Measurements from ENCODE around the gene CACNA1C. TPM values are rescaled to one million over a fixed set of nuclear protein-coding genes. Genes with fewer than 3 reads are reported as not detected.
"Not testable (repeated sequence)": the region's sequence is repeated elsewhere in the genome, so short reads cannot be mapped to it uniquely, and the experiment has no call there.

The CACNA1C gene
- total RNA-seq, 4 donors from 2014 or later, result 1.5 to 13.5 (median 2.1) TPM

DNA sequence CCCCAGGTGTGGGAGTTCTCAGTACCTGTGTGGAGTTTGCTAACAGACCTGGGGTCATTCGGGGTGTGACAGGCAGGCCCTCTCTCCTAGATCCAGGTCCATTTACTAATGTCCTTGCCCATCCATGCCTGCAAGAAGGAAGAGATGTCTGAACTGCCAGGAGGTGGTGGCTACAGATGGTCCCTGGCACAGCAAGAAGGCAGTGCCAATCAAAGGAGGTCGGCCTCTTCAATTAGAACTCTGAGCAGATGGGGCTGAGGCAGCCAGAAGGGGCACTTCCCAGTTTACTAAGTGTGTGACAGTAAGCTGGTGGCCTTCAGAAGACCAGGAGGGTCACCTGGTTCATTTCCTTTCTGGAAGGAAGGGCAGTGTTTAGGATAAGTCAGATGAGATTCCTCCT, 202.5 kb downstream of the CACNA1C start:
- intact Hi-C loops (cut with DNase I), result no loop called here
- Histone ChIP-seq H3K9me3 (no peaks in the 10 kb centered on the region), H3K4me3 (no peak overlapping the region), H3K4me1 (no peaks in the 10 kb centered on the region), H3K27ac (no peak overlapping the region), H3K36me3 (no peaks in the 10 kb centered on the region), H3K27me3 (no peaks in the 10 kb centered on the region)
- 67 to 100% methylated on average over 1 of the region's 2 CpGs for WGBS, 2 donors
- no peak for TF ChIP-seq CTCF (IDR thresholded peaks at IDR 0.05)
- no peak for TF ChIP-seq POLR2A (IDR thresholded peaks at IDR 0.05)
- DNase-seq, result no peak

DNA sequence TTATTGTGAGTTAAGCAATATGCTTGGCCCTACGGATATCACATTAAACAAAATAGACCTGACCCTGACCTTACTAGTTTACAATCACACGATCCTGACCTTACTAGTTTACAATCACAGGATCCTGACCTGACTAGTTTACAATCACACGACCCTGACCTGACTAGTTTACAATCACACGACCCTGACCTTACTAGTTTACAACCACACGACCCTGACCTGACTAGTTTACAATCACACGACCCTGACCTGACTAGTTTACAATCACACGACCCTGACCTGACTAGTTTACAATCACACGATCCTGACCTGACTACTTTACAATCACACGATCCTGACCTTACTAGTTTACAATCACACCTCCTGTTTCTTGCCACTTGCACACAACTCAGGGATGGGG, 202.9 kb downstream of the CACNA1C start:
- H3K4me1 ChIP-seq; DNase-seq; intact Hi-C loops (cut with DNase I): not testable (repeated sequence)

GRCh38 chr12:2256453-2256852, 203.7 kb downstream of the CACNA1C start:
- 82 to 87% methylated on average over 6 of the region's 6 CpGs for WGBS, 2 donors
- DNase-seq, result no peak
- no peaks in the 10 kb centered on the region for H3K9me3 ChIP-seq
- intact Hi-C loops (cut with DNase I), result no loop called here
- H3K27ac ChIP-seq, result no peak overlapping the region
- H3K27me3 ChIP-seq, result no peaks in the 10 kb centered on the region
- no peak overlapping the region for H3K4me3 ChIP-seq
- no peak for TF ChIP-seq CTCF (IDR thresholded peaks at IDR 0.05)
- no peak for TF ChIP-seq POLR2A (IDR thresholded peaks at IDR 0.05)
- H3K36me3 ChIP-seq, result no peaks in the 10 kb centered on the region
- no peaks in the 10 kb centered on the region for H3K4me1 ChIP-seq

More for the DNA sequence above, 202.9 kb downstream of the CACNA1C start:
- H3K9me3 ChIP-seq, H3K4me3 ChIP-seq, H3K36me3 ChIP-seq, H3K27ac ChIP-seq, H3K27me3 ChIP-seq: not testable (repeated sequence)
- WGBS, 2 donors, result 85% methylated on average over 9 of the region's 9 CpGs

DNA sequence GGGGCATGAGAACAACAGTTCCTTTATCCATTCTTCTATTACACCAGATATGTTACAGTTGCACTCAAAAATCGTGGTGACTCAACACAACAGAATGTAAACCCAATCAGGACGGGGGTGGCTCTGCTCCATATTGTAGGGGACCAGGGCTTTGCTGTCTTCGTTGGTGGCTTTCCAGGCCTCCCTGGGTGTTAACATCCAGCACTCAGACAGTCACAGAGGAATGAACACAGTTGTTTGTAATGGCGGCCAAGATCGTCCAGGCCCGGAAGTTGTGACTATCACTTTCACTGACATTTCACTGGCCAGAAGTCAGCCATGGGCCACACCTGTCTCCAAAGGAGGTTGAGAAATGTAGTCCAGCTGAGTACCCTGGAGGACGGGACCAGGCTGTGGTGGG, 204.1 kb downstream of the CACNA1C start:
- Histone ChIP-seq H3K4me3 (no peak overlapping the region), H3K9me3 (no peaks in the 10 kb centered on the region), H3K4me1 (no peaks in the 10 kb centered on the region), H3K27ac (no peak overlapping the region), H3K27me3 (no peaks in the 10 kb centered on the region), H3K36me3 (no peaks in the 10 kb centered on the region)
- intact Hi-C loops (cut with DNase I), result no loop called here
- WGBS, 2 donors, result 31 to 45% methylated on average over 5 to 6 of the region's 7 CpGs
- no peak for TF ChIP-seq POLR2A (IDR thresholded peaks at IDR 0.05)
- TF ChIP-seq CTCF (IDR thresholded peaks at IDR 0.05), result no peak
- DNase-seq, result no peak

- Histone ChIP-seq H3K4me3 (no peak overlapping the region), H3K27ac (no peak overlapping the region), H3K27me3 (no peaks in the 10 kb centered on the region), H3K4me1 (no peaks in the 10 kb centered on the region), H3K9me3 (no peaks in the 10 kb centered on the region), H3K36me3 (no peaks in the 10 kb centered on the region)
- TF ChIP-seq POLR2A (IDR thresholded peaks at IDR 0.05) (no peak), CTCF (IDR thresholded peaks at IDR 0.05) (no peak)
- intact Hi-C loops (cut with DNase I), result no loop called here
- WGBS, 2 donors, result 34 to 53% methylated on average over 2 of the region's 2 CpGs
- DNase-seq, result no peak
These were observed 205.2 kb downstream of the CACNA1C start for GRCh38 chr12:2258025-2258424.

GRCh38 chr12:2259369-2259768, 206.6 kb downstream of the CACNA1C start:
- H3K27me3 ChIP-seq, result no peaks in the 10 kb centered on the region
- H3K4me3 ChIP-seq, result no peak overlapping the region
- H3K9me3 ChIP-seq, result no peaks in the 10 kb centered on the region
- H3K27ac ChIP-seq, result no peak overlapping the region
- no peaks in the 10 kb centered on the region for H3K36me3 ChIP-seq
- TF ChIP-seq POLR2A (IDR thresholded peaks at IDR 0.05), result no peak
- no peak for TF ChIP-seq CTCF (IDR thresholded peaks at IDR 0.05)
- 32% methylated on average over 4 of the region's 4 CpGs for WGBS, 2 donors
- intact Hi-C loops (cut with DNase I), result no loop called here
- DNase-seq, result no peak
- peaks cover 0 to 7% (median 6%) of the 10 kb centered on the region in 3 donors for H3K4me1 ChIP-seq

Data from esophagus squamous epithelium (tissue), 5 donors.